Stimulated activated CD4-positive, alpha-beta T cell treated with anti-CD3 and anti-CD28 coated beads, Interleukin-15, amount 100 ng/mL, for 48 hours (primary cell): ENCODE results near the gene RNASE8.
"Not testable (repeated sequence)": the region's sequence is repeated elsewhere in the genome, so short reads cannot be mapped to it uniquely, and the experiment has no call there.

Experiments used
- DNase-seq, 2 donors: peaks; one replicate each; pipeline ENCODE4 v3.0.0-alpha.2; 2020; ENCODE audit warnings: low read depth in 2 of 2

RNASE8 gene

GRCh38 chr14:21057803-21058675, at the start of gene RNASE8:
RNASE8 (plus strand) TSS chr14:21057822; CDS start chr14:21057893, 71 bp downstream.
- DNase-seq = no peak

GRCh38 chr14:21009721-21010120, 47.9 kb upstream of the RNASE8 start:
- not testable (repeated sequence) for DNase-seq

- no peak for DNase-seq
Measured at GRCh38 chr14:21011136-21011535, 46.5 kb upstream of the RNASE8 start.

GRCh38 chr14:21014761-21015190, 42.8 kb upstream of the RNASE8 start:
- DNase-seq = peak; percentile 51 to 62

- no peak for DNase-seq
Measured at GRCh38 chr14:21015312-21015711, 42.3 kb upstream of the RNASE8 start.

- DNase-seq = no peak
Measured at GRCh38 chr14:21016413-21017190, 41.0 kb upstream of the RNASE8 start.

- DNase-seq = no peak
Measured at GRCh38 chr14:21017528-21018245, 39.9 kb upstream of the RNASE8 start.

GRCh38 chr14:21018286-21018685, 39.3 kb upstream of the RNASE8 start:
- DNase-seq = no peak

- DNase-seq = no peak
Measured at GRCh38 chr14:21018781-21019180, 38.8 kb upstream of the RNASE8 start.

- DNase-seq = no peak
Measured at GRCh38 chr14:21019366-21019765, 38.3 kb upstream of the RNASE8 start.

GRCh38 chr14:21020977-21021545, 36.6 kb upstream of the RNASE8 start:
- no peak for DNase-seq

- DNase-seq = no peak
Measured at GRCh38 chr14:21022686-21023085, 34.9 kb upstream of the RNASE8 start.

GRCh38 chr14:21023174-21023573, 34.4 kb upstream of the RNASE8 start:
- no peak for DNase-seq

GRCh38 chr14:21023817-21024584, 33.6 kb upstream of the RNASE8 start:
- no peak for DNase-seq

- peak; percentile 19 to 45 for DNase-seq
Measured at GRCh38 chr14:21024585-21025370, 32.8 kb upstream of the RNASE8 start, which contains the start of gene NDRG2. NDRG2 (minus strand) TSS chr14:21025061; CDS start chr14:21023315, 1,746 bp downstream.

GRCh38 chr14:21025371-21026273, 32.0 kb upstream of the RNASE8 start:
- DNase-seq = no peak

GRCh38 chr14:21026274-21026987, 31.2 kb upstream of the RNASE8 start:
- no peak for DNase-seq

GRCh38 chr14:21026988-21027315, 30.7 kb upstream of the RNASE8 start:
- no peak for DNase-seq
